Measurements from ENCODE around the gene EIF4A3. TPM values are rescaled to one million over a fixed set of nuclear protein-coding genes. Genes with fewer than 3 reads are reported as not detected.

EIF4A3 gene
- polyA plus RNA-seq, 2 of the 4 experiments (the other 2 are of a cell fraction) = 181 to 189 TPM

DNA sequence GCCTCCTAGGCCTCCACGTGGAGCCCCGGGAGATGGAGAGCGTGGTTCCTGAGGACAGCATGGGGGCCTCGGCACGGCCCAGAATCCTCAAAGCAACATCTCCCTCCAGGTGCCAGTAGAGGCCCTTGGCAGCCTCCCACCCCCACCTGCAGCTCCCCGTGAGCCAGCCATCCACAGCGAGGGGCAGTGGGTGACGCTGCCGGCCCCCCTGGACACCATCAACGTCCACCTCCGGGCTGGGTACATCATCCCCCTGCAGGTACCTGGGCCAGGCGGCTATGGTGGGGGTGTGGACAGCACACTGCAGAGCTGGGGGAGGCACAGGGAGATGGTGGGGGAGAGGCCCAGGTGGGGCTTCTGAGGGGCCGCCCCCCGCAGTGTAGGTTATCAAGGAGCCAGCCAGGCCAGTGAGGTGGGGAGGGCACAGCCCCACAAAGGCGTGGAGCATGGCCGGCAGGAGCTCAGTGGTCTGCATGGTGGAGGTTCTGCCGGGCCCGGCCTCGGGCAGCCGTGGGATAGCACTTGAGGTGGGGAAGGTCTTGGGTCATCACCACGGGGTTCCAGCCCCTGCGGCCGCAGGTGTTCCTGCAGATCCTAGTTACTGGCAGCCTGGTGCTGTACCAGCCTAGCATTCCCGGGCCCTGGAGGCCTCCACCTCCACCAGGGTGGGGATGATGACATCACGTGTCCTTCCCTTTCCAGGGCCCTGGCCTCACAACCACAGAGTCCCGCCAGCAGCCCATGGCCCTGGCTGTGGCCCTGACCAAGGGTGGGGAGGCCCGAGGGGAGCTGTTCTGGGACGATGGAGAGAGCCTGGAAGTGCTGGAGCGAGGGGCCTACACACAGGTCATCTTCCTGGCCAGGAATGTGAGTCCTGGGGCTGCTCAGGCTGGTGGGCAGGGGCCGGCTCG is 29.2 kb downstream of the EIF4A3 start:
- peak; percentile 14 to 16; a peak in 2 of 6 replicates for ATAC-seq
- CTCF ChIA-PET = interaction anchor here (0.6 to 11.7 kb wide), 7 partner anchors 10 to 130 kb away, joined by 3 to 99 read pairs (median 4); partner anchors contain the start of gene GAA
- Histone ChIP-seq H3K4me1 (no peaks in the 10 kb centered on the region), H3K27ac (no peak overlapping the region), H3K9me3 (no peaks in the 10 kb centered on the region), H3K4me2 (no peak overlapping the region), H3K4me3 (no peak overlapping the region)
- POLR2A ChIA-PET = interaction anchor here (1.0 to 1.1 kb wide), 2 partner anchors 16 kb away, joined by 3 to 4 read pairs; partner anchors contain the start of gene GAA
- DNase-seq (ENCODE audit: low read depth in 1 of 2, low spot score in 1 of 2) = no peak
- TF ChIP-seq NPAS2 (CRISPR knock-in tag; IDR thresholded peaks at IDR 0.05; ENCODE audit: borderline replicate concordance) = no peak
- TF ChIP-seq JUN (IDR thresholded peaks at IDR 0.05) = no peak
- no peak for TF ChIP-seq MYC (IDR thresholded peaks at IDR 0.05; ENCODE audit: borderline replicate concordance, low read length)
- TF ChIP-seq POLR2AphosphoS2 (conservative IDR thresholded peaks at IDR 0.05; ENCODE audit: low read length) = no peak
- TF ChIP-seq SMC3 (IDR thresholded peaks at IDR 0.05) = no peak
- TF ChIP-seq E2F6 (IDR thresholded peaks at IDR 0.05; ENCODE audit: borderline replicate concordance, low read depth) = no peak
- no peak for TF ChIP-seq MAZ (IDR thresholded peaks at IDR 0.05; ENCODE audit: borderline replicate concordance, low read depth, low read length)
- TF ChIP-seq HMGXB4 (CRISPR knock-in tag; IDR thresholded peaks at IDR 0.05; ENCODE audit: borderline replicate concordance) = no peak
- no peak for TF ChIP-seq ZNF302 (CRISPR knock-in tag; IDR thresholded peaks at IDR 0.05)
- TF ChIP-seq TP53 (CRISPR knock-in tag; IDR thresholded peaks at IDR 0.05) = no peak
- TF ChIP-seq BCL3 (IDR thresholded peaks at IDR 0.05) = no peak
- TF ChIP-seq PHF8 (IDR thresholded peaks at IDR 0.05; ENCODE audit: borderline replicate concordance, low read depth) = no peak
- no peak for TF ChIP-seq RAD21 (conservative IDR thresholded peaks at IDR 0.05 in 1 of 2, IDR thresholded peaks at IDR 0.05 in 1 of 2)
- TF ChIP-seq HES2 (IDR thresholded peaks at IDR 0.05) = no peak
- TF ChIP-seq RNF2 (IDR thresholded peaks at IDR 0.05; ENCODE audit: borderline replicate concordance, low read depth) = no peak
- TF ChIP-seq FOSL2 (IDR thresholded peaks at IDR 0.05) = no peak
- no peak for TF ChIP-seq FOSL2 (CRISPR knock-in tag; IDR thresholded peaks at IDR 0.05)
- FAIRE-seq = no peak
- WGBS (ENCODE audit: missing lambda C conversion rate) = 81% methylated on average over 22 of the region's 31 CpGs

DNA sequence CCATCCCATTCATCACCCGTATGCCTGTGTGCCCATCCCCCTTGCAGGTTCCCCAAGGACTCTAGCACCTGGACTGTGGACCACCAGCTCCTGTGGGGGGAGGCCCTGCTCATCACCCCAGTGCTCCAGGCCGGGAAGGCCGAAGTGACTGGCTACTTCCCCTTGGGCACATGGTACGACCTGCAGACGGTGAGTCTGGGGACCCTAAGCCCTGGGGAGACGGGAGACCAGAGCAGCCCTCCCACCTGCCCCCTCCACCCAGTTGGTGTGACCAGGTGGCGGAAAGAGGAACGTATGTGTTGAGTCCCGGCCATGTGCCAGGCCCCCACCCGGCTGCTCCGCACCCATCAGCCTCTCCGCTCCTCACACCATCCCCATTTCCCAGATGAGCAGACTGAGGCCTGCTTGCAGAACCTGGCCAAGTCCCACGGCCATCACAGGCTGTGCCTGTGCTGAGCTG is 30.0 kb downstream of the EIF4A3 start:
- CTCF ChIA-PET = interaction anchor here (0.8 to 11.7 kb wide), 4 partner anchors 9 to 34 kb away, joined by 3 to 99 read pairs (median 4); partner anchors contain the start of gene GAA
- Histone ChIP-seq H3K9me3 (no peaks in the 10 kb centered on the region), H3K4me1 (no peaks in the 10 kb centered on the region), H3K4me3 (no peak overlapping the region), H3K27ac (no peak overlapping the region), H3K4me2 (no peak overlapping the region)
- FAIRE-seq (no peak), DNase-seq (ENCODE audit: low read depth in 1 of 2, low spot score in 1 of 2) (no peak), ATAC-seq (no peak)
- 94% methylated on average over 13 of the region's 13 CpGs for WGBS (ENCODE audit: missing lambda C conversion rate)
- POLR2A ChIA-PET = interaction anchor here (1.1 kb wide), 1 partner anchor 16 kb away, joined by 4 read pairs; the partner anchor contains the start of gene GAA
- TF ChIP-seq SREBF2 (IDR thresholded peaks at IDR 0.05) = no peak
- TF ChIP-seq SMC3 (IDR thresholded peaks at IDR 0.05) = no peak
- TF ChIP-seq ZFP36 (IDR thresholded peaks at IDR 0.05; ENCODE audit: borderline replicate concordance, partially characterized antibody) = no peak
- no peak for TF ChIP-seq CHD4 (IDR thresholded peaks at IDR 0.05; ENCODE audit: borderline replicate concordance)
- no peak for TF ChIP-seq PBX3 (IDR thresholded peaks at IDR 0.05)
- TF ChIP-seq CHD2 (IDR thresholded peaks at IDR 0.05; ENCODE audit: low read length, partially characterized antibody) = no peak
- TF ChIP-seq BCL3 (IDR thresholded peaks at IDR 0.05) = no peak
- TF ChIP-seq CEBPB (IDR thresholded peaks at IDR 0.05) = no peak
- TF ChIP-seq, protein P1, sequence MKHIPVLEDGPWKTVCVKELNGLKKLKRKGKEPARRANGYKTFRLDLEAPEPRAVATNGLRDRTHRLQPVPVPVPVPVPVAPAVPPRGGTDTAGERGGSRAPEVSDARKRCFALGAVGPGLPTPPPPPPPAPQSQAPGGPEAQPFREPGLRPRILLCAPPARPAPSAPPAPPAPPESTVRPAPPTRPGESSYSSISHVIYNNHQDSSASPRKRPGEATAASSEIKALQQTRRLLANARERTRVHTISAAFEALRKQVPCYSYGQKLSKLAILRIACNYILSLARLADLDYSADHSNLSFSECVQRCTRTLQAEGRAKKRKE (CRISPR knock-in tag; IDR thresholded peaks at IDR 0.05; ENCODE audit: low read depth) = no peak
- TF ChIP-seq, protein P2, sequence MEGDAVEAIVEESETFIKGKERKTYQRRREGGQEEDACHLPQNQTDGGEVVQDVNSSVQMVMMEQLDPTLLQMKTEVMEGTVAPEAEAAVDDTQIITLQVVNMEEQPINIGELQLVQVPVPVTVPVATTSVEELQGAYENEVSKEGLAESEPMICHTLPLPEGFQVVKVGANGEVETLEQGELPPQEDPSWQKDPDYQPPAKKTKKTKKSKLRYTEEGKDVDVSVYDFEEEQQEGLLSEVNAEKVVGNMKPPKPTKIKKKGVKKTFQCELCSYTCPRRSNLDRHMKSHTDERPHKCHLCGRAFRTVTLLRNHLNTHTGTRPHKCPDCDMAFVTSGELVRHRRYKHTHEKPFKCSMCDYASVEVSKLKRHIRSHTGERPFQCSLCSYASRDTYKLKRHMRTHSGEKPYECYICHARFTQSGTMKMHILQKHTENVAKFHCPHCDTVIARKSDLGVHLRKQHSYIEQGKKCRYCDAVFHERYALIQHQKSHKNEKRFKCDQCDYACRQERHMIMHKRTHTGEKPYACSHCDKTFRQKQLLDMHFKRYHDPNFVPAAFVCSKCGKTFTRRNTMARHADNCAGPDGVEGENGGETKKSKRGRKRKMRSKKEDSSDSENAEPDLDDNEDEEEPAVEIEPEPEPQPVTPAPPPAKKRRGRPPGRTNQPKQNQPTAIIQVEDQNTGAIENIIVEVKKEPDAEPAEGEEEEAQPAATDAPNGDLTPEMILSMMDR (IDR thresholded peaks at IDR 0.05) = no peak
